Suppressor macrophage treated with lipopolysaccharide for 1 hour (primary cell): ENCODE results near the gene RXRG.

Experiments
- DNase-seq, 3 donors: peaks; one replicate each; pipeline ENCODE4 v3.0.0-alpha.2; 2020 to 2022

The RXRG gene

DNA sequence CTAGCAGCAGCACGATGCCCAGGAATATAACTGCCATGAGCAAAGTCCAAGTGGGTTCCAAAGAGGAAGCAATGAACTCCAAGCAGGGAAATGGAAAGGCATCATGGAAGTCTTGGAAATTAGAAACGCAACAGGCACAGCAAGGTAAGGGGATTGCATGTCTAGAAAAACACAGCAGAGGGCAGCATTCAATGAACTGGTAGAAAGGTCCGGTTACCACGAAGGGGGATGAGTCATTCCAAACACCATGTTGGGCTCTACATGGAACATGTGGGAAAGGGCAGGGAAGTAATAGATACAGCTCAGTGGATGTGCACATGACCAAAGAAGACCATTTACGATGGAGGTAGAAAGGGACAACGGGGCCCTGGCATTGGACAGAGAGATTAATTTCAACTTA is 36.4 kb downstream of the RXRG start:
- peak; percentile 58 to 73 (median 68) for DNase-seq

GRCh38 chr1:165407398-165407797 is 37.5 kb downstream of the RXRG start:
- no peak for DNase-seq

DNA sequence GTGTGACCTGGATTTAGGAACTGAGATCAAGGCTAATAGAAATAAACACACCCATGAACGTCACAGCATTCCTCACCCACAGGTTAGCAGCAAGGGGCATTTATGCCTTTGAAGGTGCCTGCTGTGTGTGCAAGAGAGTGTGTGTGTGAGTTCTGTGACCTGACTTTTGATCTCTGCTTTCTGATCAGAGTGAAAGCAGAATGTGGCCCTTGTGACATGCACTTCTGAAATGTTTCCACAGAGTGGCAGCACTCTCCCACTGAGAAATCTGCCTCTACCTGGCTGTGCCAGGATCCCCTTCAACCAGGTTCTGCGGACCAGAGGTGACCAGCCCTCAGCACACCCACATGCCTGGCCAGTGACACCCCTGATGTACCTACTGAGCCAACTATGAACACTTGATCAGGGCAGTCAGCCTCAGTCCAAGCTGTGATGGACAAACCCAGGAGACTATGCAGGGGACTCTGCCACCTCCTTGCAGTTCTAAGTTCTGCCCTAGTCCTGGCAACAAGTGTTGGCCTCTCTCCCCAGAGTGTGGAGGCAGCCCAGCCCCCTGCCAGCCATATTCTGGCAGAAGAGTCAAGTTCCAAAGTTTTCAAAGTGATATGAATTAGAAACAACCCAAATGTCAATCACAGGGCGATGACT is 41.0 kb downstream of the RXRG start:
- peak; percentile 26 to 32 (median 27) for DNase-seq

DNA sequence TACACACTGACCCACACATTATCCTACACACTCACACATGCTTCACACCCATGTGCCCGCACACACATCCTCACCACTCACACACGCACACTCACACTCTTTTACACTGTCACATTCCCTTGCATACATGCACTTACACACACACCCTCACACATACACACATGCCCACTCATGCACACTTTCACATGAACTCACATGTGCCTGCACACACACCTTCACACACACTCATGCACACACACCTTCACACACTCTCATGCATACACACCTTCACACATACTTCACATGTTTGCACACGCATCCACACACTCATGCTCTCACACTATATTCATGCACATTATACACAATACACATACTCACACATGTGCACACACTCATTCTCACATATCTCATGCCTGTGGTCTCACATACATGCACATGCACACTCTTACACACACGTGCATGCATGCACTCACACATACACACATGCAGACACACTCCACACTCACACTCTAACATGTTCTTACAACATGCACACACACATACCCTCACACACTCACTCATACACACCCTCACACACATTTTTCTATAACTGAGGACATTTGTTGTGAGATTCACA is 42.3 kb downstream of the RXRG start:
- DNase-seq = no peak

- peak; percentile 43 to 63 (median 56) for DNase-seq
Observed at GRCh38 chr1:165397944-165398343, 47.0 kb downstream of the RXRG start.

DNA sequence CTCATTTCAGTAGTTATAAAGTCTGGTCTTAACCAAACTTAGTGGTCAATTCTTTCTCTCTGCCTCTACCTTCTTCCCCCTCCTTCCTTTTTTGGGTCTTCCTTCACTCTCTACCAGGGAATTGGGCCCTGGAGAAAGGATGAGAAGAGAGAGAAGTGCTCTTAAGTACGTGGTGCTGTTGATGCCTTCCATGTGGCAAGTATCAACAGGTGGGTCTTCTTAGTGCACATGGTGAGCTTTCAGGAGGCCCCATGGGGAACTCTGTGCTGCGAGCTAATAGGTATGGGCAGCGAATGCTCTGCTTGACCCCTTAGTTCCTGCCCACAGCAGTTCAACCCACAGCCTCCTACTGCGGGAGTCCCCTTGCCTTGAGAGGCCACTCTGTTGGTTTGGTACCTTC is 49.0 kb downstream of the RXRG start:
- DNase-seq = no peak

DNA sequence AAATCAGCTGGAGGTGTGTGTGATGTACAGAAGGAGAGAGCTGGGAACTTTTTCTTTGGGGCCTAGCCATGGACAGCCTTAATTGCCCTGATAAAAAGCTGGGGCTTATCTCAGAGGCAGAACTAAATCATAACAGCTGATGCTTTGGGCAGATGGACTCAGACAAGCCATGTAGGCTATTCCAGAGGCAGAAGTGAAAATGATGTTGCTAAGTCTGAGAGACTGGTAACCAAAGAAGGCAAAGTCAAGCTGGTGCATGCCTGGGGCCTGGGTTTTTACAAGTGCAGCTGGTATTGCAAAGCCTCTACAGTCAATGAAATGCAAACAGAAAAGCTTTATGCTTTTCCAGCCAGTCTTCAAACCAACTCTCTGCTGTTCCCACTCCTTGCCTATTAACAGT is 49.4 kb downstream of the RXRG start:
- DNase-seq = no peak

DNA sequence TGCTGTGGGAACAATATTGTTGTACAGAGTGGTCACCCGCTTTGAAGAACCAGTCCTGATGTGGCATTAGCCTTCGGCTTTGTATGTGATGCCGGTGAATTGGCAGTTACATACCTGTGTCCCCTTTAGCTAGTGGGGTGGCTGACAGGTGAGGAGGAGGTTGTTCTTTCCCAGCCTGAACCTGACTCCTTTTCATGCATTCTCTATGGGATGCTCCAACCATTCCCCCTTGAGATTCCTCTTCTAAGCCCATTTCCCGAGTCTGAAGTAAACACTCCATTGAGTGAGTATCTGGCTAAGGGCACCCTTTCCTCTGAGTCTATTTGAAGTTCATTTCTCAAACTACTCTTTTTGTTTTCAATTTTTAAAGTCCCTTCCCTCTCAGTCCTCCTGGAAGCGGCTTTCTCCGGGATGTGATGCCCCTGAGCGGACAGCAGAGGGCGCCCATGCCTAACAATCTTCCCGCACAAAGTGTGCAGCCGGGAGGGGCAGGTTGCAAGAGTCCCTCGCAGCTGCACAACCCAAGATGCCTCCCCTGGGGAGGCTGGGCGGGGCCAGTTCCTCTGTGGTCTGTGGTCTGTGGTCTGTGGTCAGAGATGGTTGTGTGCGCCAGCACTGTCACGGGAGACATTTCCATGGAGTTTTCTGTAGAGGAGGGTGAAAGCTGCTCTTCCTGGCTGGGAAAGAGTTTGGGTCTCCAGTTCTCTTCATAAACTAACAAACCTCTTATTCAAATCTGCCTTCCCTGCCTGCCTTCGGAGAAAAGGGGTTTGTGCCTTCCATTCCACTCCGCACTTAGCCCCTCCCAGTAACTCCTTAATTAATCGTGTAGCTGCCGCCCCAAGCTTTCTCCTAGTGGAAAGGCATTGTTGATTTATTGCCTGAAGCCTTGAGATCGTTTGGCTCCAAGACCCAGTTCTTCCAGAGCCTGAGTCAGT is 52.0 kb downstream of the RXRG start:
- DNase-seq = peak; percentile 85 to 90 (median 89)

- DNase-seq = no peak
Observed at GRCh38 chr1:165389609-165390008, 55.3 kb downstream of the RXRG start.

- DNase-seq = no peak
Observed at GRCh38 chr1:165387961-165388360, 57.0 kb downstream of the RXRG start.

GRCh38 chr1:165387505-165387904 is 57.4 kb downstream of the RXRG start:
- no peak for DNase-seq

GRCh38 chr1:165383599-165384405 is 61.1 kb downstream of the RXRG start:
- DNase-seq = no peak

DNA sequence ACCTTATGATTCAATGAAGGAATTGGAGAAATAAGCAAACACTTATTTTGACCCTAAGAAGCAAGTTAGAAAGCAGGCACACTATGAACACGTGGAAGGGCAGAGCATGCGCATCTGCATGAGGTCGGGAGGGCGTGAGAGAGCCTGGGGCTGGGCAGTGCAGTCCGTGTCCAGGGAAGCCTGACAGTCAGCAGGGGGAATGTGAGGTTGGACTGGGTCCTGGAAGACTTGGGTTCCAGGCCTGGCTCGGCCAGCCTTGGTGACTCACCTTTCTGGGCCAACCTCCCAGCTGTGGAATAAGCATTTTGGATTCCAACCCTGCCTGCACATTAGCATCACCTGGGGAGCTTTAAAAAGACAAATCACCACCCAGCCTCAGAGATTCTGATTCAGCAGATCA is 61.9 kb downstream of the RXRG start:
- DNase-seq = no peak

GRCh38 chr1:165381745-165382505 is 63.0 kb downstream of the RXRG start:
- no peak for DNase-seq

GRCh38 chr1:165376811-165377311 is 68.1 kb downstream of the RXRG start:
- DNase-seq = no peak

- peak; percentile 75 to 87 (median 84) for DNase-seq
Observed at GRCh38 chr1:165376041-165376810, 68.7 kb downstream of the RXRG start.

DNA sequence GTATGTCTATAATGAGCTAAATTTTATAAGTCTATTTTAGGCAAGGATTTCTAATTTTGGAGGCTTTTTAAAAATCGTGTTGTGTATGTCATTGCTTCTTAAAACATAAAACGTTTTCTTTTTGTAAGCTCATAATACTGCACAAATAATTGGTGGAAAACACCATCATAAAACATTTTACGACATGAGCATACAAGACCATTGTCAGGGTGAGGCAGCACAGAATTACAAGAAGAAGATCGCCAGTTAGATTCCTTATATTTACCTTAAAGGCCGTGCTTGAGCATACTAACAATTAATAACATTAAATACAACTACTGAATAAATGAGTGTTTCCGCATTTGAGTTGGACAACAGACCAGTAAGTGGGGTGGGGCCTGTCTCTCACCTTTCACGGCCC is 69.3 kb downstream of the RXRG start:
- no peak for DNase-seq

DNA sequence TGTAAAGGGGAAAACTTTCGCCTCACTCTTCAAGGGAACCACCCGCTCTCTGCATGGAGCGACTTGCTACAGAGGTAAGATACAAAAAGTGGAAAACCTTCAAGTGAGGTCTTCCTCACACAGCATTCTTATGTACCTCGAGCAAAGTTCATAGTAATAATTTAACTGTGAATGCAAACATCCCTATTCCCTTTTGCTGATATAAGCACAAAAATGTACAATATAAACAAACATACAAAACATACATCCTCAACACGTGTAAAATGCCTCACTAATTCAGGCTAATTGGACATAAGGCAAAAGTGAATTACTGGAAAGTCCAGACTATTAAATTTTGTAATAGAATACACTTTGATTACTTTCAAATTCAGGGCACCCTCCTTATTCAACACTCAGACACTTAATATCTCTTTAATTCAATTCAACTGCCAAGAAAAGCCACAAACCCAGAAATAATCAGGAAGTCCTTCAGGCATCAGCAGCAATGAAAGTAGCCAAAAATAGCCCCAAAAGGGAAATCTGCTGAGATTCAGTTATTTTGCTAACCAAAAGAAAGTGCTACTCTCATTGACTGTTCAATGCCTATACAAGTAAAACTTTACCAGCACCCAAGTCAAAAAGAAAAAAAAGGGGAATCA is 73.2 kb downstream of the RXRG start:
- peak; percentile 31 to 63 (median 45) for DNase-seq

DNA sequence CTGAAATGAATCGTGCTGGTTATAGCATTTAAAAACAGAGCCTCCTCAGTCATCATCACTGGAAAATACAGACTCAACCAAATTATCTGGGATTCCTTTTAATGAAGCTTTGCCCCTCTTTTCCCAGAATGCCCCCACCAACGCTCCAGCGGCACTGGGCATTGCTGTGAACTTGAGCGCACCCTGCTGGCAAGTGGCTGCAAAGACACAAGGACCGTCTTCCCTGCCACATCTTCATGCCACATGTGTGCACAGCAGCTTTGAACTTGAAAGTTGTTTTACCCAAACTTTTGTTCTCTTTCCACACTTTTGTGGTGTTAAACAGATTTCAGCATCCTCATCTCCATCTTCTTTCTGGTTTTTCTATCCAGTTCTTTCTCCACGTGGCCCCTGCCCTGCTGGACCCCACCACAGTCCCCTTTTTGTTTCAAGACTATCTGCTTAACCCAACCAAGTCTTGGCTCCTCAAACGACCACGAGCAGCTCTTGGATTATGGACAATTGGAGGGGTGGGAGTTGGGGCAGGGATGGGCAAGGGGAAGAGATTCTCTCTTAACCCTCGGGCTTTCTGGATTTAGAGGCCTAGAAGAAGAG is 75.6 kb downstream of the RXRG start:
- peak; percentile 73 to 79 (median 78) for DNase-seq

DNA sequence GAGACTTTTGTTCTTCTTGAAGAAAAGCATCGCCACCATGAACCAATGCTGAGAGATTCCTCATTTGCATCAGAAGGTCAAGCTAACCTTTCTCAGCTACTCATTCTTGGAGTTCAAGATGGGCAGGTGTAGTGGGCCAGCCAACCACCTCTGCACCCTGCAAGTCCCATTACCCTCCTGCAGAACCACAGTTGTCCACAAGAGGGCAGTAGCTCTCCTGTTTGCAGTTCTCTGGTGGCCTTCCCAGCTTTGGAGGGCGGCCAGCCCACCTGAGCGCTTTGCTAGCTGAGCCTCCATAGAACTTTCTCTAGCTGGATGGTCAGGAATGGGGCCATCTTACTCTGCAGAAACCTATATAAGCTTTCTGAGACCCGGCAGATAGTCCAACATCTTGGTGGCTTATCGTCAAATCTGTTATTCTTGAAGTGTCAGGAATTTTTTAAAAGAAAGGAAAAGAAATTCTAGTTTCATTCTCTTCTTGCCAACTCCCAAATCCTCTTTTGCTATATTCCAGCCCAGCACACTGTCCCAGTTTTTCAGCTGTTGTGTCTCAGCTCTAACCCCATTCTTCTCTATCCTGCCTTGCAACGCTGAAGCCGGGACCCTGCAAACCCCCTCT is 77.4 kb downstream of the RXRG start:
- peak; percentile 73 to 79 (median 74) for DNase-seq
